ENCODE measurements around the gene ATAD3B.

Gene ATAD3B

DNA sequence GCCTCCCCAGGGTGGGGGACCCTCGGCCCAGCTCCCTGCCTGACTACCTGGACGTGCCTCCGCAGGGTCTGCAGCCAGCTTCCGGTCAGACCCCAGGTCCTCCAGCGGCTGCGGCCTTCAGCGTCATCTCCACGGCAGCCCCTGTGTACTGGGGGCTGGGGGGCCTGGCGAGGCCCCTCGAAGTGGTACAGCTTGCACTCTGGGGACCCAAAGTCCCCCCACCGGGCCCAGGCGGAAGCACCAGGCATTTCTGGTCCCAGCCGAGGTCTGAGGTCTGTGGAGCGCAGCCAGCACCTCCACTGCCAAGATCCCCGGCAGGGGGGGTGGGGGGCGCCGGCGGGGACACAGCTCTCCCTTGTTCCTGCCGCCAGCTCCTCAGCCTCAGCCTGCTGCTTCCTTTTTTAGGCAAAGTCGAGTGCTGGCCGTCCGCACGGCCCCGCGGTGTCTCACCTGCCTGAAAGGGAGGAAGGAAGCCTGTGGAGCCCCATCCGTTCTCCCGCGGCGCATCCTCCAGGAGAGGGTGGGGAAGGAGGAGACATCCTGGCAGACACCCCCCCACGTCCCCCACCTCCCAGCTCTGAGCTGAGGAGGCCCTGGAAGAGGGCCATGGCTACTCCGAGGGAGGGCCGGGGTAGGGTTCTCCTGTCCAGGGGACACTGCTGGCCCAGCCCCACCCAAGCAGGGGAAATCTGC is 37.3 kb upstream of the ATAD3B start:
- H3K9me3 ChIP-seq (ENCODE audit: low read length) = no peaks in the 10 kb centered on the region
- no peak overlapping the region for H3K27ac ChIP-seq (ENCODE audit: low read depth, low read length, poor library complexity, severe bottlenecking)
- H3K36me3 ChIP-seq (ENCODE audit: insufficient read depth, low read length) = no peaks in the 10 kb centered on the region
- no peaks in the 10 kb centered on the region for H3K79me2 ChIP-seq (ENCODE audit: insufficient read depth, low read length)
- TF ChIP-seq EZH2 (IDR thresholded peaks at IDR 0.05; ENCODE audit: borderline replicate concordance, low read length) = no peak
- TF ChIP-seq, protein P1, sequence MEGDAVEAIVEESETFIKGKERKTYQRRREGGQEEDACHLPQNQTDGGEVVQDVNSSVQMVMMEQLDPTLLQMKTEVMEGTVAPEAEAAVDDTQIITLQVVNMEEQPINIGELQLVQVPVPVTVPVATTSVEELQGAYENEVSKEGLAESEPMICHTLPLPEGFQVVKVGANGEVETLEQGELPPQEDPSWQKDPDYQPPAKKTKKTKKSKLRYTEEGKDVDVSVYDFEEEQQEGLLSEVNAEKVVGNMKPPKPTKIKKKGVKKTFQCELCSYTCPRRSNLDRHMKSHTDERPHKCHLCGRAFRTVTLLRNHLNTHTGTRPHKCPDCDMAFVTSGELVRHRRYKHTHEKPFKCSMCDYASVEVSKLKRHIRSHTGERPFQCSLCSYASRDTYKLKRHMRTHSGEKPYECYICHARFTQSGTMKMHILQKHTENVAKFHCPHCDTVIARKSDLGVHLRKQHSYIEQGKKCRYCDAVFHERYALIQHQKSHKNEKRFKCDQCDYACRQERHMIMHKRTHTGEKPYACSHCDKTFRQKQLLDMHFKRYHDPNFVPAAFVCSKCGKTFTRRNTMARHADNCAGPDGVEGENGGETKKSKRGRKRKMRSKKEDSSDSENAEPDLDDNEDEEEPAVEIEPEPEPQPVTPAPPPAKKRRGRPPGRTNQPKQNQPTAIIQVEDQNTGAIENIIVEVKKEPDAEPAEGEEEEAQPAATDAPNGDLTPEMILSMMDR (IDR thresholded peaks at IDR 0.05; ENCODE audit: low read length) = no peak
- H3K4me2 ChIP-seq (ENCODE audit: low read length) = no peak overlapping the region
- H2AFZ ChIP-seq (ENCODE audit: low read length) = no peak overlapping the region
- H3K4me1 ChIP-seq (ENCODE audit: insufficient read depth, low read length, severe bottlenecking) = no peaks in the 10 kb centered on the region
- H3F3A ChIP-seq (ENCODE audit: insufficient read depth, low read length) = no peaks in the 10 kb centered on the region
- no peak overlapping the region for H3K4me3 ChIP-seq (ENCODE audit: low read depth, low read length, poor library complexity, severe bottlenecking)
- peaks cover 7% of the 10 kb centered on the region; the same call in 1 of the 2 replicates for H3K27me3 ChIP-seq (ENCODE audit: insufficient read depth, low read length)
- H3K9me2 ChIP-seq (ENCODE audit: low read depth, low read length) = no peaks in the 10 kb centered on the region
- no peaks in the 10 kb centered on the region for H4K20me1 ChIP-seq (ENCODE audit: insufficient read depth, low read length)
- no peak overlapping the region for H3K9ac ChIP-seq (ENCODE audit: low read length)

- H3K9me2 ChIP-seq (ENCODE audit: low read depth, low read length) = no peaks in the 10 kb centered on the region
- H3K79me2 ChIP-seq (ENCODE audit: insufficient read depth, low read length) = no peaks in the 10 kb centered on the region
- no peak overlapping the region for H3K4me3 ChIP-seq (ENCODE audit: low read depth, low read length, poor library complexity, severe bottlenecking)
- no peaks in the 10 kb centered on the region for H3K36me3 ChIP-seq (ENCODE audit: insufficient read depth, low read length)
- TF ChIP-seq, protein P1 (IDR thresholded peaks at IDR 0.05; ENCODE audit: low read length) = no peak
- TF ChIP-seq EZH2 (IDR thresholded peaks at IDR 0.05; ENCODE audit: borderline replicate concordance, low read length) = no peak
- no peak overlapping the region for H3K27ac ChIP-seq (ENCODE audit: low read depth, low read length, poor library complexity, severe bottlenecking)
- no peaks in the 10 kb centered on the region for H3F3A ChIP-seq (ENCODE audit: insufficient read depth, low read length)
- no peaks in the 10 kb centered on the region for H3K4me1 ChIP-seq (ENCODE audit: insufficient read depth, low read length, severe bottlenecking)
- H3K9me3 ChIP-seq (ENCODE audit: low read length) = no peaks in the 10 kb centered on the region
- no peak overlapping the region for H2AFZ ChIP-seq (ENCODE audit: low read length)
- H3K4me2 ChIP-seq (ENCODE audit: low read length) = no peak overlapping the region
- H3K27me3 ChIP-seq (ENCODE audit: insufficient read depth, low read length) = peaks cover 7% of the 10 kb centered on the region; the same call in 1 of the 2 replicates
- H3K9ac ChIP-seq (ENCODE audit: low read length) = no peak overlapping the region
- no peaks in the 10 kb centered on the region for H4K20me1 ChIP-seq (ENCODE audit: insufficient read depth, low read length)
These were observed 36.8 kb upstream of the ATAD3B start for GRCh38 chr1:1434824-1435105.

DNA sequence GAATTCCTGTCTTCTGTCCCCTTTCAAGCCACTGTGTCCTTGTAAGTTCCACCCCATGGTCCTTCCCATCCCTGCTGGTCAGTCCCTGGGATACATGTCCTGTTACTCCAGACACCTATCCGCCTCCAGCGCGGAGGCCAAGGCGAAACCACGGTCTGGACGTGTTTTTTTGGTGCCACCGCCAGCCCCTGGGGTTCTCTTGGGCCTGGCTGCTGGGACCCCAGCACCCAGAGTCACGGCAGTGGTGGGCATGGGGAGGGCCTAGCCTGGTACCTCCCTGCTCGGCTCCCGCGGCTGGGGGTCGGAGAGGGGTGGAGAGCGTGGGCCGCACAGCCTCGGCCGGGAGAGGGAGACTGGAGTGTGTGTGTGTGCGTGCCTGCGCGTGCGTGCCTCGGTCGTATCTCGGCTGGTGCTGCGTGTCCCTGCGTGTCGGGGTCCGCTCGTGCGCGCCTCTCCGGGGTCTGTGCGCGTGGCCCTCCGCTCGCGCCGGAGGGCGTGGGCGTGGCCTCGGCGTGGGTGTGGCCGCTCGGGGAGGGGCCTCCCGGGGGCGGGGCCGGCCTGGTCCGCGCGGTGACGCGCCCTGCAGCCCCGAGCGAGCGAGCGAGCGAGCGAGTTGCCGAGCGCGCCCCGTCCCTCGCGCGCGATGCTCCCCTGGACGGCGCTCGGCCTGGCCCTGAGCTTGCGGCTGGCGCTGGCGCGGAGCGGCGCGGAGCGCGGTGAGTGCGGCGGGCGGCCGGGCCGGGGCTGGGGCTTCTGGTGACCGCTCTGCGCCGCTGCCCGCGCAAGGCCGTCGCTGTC is 36.3 kb upstream of the ATAD3B start, which contains the start of gene VWA1:
VWA1 (plus strand) TSS at position 585 of the 798 bp plus-strand sequence; CDS start at position 644, 59 bp downstream.
- Histone ChIP-seq H3K9me2 (ENCODE audit: low read depth, low read length) (no peaks in the 10 kb centered on the region), H3K9ac (ENCODE audit: low read length) (no peak within 1 kb of the TSS), H3K36me3 (ENCODE audit: insufficient read depth, low read length) (no peaks in the 10 kb centered on the region), H2AFZ (ENCODE audit: low read length) (no peak within 1 kb of the TSS), H3F3A (ENCODE audit: insufficient read depth, low read length) (no peaks in the 10 kb centered on the region), H3K27ac (ENCODE audit: low read depth, low read length, poor library complexity, severe bottlenecking) (no peak within 1 kb of the TSS), H3K9me3 (ENCODE audit: low read length) (no peaks in the 10 kb centered on the region), H3K4me3 (ENCODE audit: low read depth, low read length, poor library complexity, severe bottlenecking) (no peak within 1 kb of the TSS), H3K4me2 (ENCODE audit: low read length) (no peak within 1 kb of the TSS), H3K79me2 (ENCODE audit: insufficient read depth, low read length) (no peaks in the 10 kb centered on the region), H4K20me1 (ENCODE audit: insufficient read depth, low read length) (no peaks in the 10 kb centered on the region), H3K4me1 (ENCODE audit: insufficient read depth, low read length, severe bottlenecking) (no peaks in the 10 kb centered on the region), H3K27me3 (ENCODE audit: insufficient read depth, low read length) (peaks cover 7% of the 10 kb centered on the region; the same call in 1 of the 2 replicates)
- TF ChIP-seq EZH2 (IDR thresholded peaks at IDR 0.05; ENCODE audit: borderline replicate concordance, low read length) = no peak
- TF ChIP-seq, protein P1 (IDR thresholded peaks at IDR 0.05; ENCODE audit: low read length) = no peak

Data from OCI-LY1 (cell line).